Thoracic aorta (tissue), 2 donors: Measurements from ENCODE around the gene IQSEC3. TPM values are rescaled to one million over a fixed set of nuclear protein-coding genes. Genes with fewer than 3 reads are reported as not detected.

Source experiments
- ATAC-seq: fragments of 150-250 bp; one replicate; pipeline ENCODE4 v1.8.0; 2017; ENCODE audit warnings: low read depth; ENCODE audit not compliant: insufficient number of reproducible peaks, low FRiP score
- DNase-seq: peaks from one replicate; pipeline ENCODE4 v3.0.0-alpha.2; 2020; ENCODE audit warnings: low spot score
- H3K27ac ChIP-seq, 2 donors: fragments of 200-600 bp; sonication (generic); 1 replicate in 1 of 2; 2 replicates in 1 of 2; pipeline ENCODE4 v1.5.1; 2016; ENCODE audit warnings: mild to moderate bottlenecking in 2 of 2, moderate library complexity in 2 of 2
- H3K27me3 ChIP-seq: fragments of 200-600 bp; sonication (generic); replicated peaks from 2 replicates; pipeline ENCODE4 v1.6.0; 2016; ENCODE audit warnings: mild to moderate bottlenecking; ENCODE audit not compliant: insufficient read depth
- H3K36me3 ChIP-seq: fragments of 200-600 bp; sonication (generic); one replicate; pipeline ENCODE4 v1.5.1; 2016
- H3K4me1 ChIP-seq, 2 donors: fragments of 200-600 bp; sonication (generic); 1 replicate in 1 of 2; 2 replicates in 1 of 2; pipeline versions ENCODE4 v1.5.1 to v1.6.0; 2016; ENCODE audit warnings: low read depth in 2 of 2, mild to moderate bottlenecking in 1 of 2; ENCODE audit not compliant: control insufficient read depth in 1 of 2
- H3K4me3 ChIP-seq: fragments of 200-600 bp; sonication (generic); 2 replicates; pipeline ENCODE4 v1.5.1; 2016; ENCODE audit warnings: mild to moderate bottlenecking
- H3K9me3 ChIP-seq: fragments of 200-600 bp; sonication (generic); 2 replicates; pipeline ENCODE4 v1.5.1; 2016
- CTCF ChIP-seq: fragments of 200-600 bp; sonication (generic); IDR thresholded peaks from one replicate; pipeline ENCODE4 v1.5.1; 2019; ENCODE audit warnings: antibody characterized with exemption
- total RNA-seq, 2 donors: library from RNA; depleted of rRNA; stranded (reverse); fragments of >200 nt; gene quantifications; one replicate each; pipeline versions ENCODE4 v1.1.0 to v1.2.3, GENCODE V29; 2016

Gene IQSEC3
- total RNA-seq, 2 donors from 2014 or later = 1.1 to 1.3 TPM

DNA sequence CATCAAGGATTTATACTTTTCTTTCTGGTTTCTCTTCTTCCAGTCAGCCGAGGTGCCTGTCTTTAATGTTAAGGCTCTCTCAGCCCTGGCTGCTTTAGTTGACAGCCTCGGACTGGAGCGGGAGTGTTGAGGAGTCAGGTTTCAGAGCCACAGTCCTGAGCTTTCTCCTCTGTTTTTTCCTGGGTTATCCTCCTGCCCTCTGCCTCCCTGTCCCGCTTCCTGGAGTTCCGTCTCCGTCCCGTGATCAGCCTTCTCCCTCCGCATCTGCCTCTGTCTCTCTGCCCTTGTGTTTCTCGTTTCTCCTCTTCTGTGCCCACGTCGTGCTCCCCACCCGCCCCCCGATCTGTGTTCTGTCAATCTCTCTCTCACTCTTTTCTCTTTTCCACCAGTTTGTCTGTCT is 33.0 kb downstream of the IQSEC3 start:
- H3K27ac ChIP-seq = no peak overlapping the region
- TF ChIP-seq CTCF = no peak
- no peaks in the 10 kb centered on the region for H3K27me3 ChIP-seq
- no peaks in the 10 kb centered on the region for H3K9me3 ChIP-seq
- no peaks in the 10 kb centered on the region for H3K36me3 ChIP-seq
- H3K4me3 ChIP-seq = no peak overlapping the region
- H3K4me1 ChIP-seq = no peaks in the 10 kb centered on the region
- ATAC-seq (no peak), DNase-seq (no peak)

- ATAC-seq = no peak
- no peaks in the 10 kb centered on the region for H3K27me3 ChIP-seq
- TF ChIP-seq CTCF = no peak
Observed at GRCh38 chr12:101969-102878, 35.7 kb downstream of the IQSEC3 start.

GRCh38 chr12:102879-103168 is 36.3 kb downstream of the IQSEC3 start:
- Histone ChIP-seq H3K4me1 (no peaks in the 10 kb centered on the region), H3K9me3 (no peaks in the 10 kb centered on the region), H3K27ac (no peak overlapping the region), H3K27me3 (no peaks in the 10 kb centered on the region), H3K36me3 (no peaks in the 10 kb centered on the region), H3K4me3 (no peak overlapping the region)
- DNase-seq (no peak), ATAC-seq (no peak)
- TF ChIP-seq CTCF = no peak

More at GRCh38 chr12:101969-102878, 35.7 kb downstream of the IQSEC3 start:
- Histone ChIP-seq H3K4me3 (no peak overlapping the region), H3K4me1 (no peaks in the 10 kb centered on the region), H3K36me3 (no peaks in the 10 kb centered on the region), H3K27ac (no peak overlapping the region), H3K9me3 (no peaks in the 10 kb centered on the region)
- DNase-seq = no peak

DNA sequence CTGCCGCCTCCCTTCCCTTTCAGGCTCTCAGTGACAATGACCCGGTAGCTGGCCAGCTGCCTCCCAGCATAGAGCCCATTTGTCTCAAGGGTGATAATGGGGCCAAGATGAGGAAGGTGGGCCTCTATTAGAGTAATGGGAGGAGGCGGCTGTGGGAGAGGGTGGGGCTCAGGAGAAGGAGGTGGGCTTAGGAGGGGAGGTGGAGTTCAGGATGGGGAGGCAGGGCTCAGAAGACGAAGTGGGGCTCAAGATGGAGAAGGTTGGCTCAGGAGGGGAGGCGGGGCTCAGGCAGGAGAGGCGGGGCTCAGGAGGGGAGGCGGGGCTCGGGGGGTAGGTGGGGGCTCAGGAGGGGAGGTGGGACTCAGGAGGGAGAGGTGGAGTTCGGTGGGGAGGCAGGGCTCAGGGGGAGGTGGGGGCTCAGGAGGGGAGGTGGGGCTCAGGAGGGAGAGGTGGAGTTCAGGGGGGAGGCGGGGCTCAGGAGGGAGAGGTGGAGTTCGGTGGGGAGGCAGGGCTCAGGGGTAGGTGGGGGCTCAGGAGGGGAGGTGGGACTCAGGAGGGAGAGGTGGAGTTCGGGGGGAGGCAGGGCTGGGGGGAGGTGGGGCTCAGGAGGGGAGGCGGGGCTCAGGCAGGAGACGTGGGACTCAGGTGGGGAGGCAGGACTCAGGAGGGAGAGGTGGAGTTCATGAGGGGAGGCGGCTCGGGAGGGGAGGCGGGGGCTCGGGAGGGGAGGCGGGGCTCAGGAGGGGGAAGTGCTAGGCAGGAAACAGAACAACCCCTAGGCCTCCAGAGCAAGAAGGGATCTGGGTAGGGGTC is 36.8 kb downstream of the IQSEC3 start:
- DNase-seq (no peak), ATAC-seq (no peak)
- Histone ChIP-seq H3K27me3 (no peaks in the 10 kb centered on the region), H3K36me3 (no peaks in the 10 kb centered on the region), H3K9me3 (no peaks in the 10 kb centered on the region), H3K4me3 (no peak overlapping the region), H3K4me1 (no peaks in the 10 kb centered on the region), H3K27ac (no peak overlapping the region)
- TF ChIP-seq CTCF = no peak

DNA sequence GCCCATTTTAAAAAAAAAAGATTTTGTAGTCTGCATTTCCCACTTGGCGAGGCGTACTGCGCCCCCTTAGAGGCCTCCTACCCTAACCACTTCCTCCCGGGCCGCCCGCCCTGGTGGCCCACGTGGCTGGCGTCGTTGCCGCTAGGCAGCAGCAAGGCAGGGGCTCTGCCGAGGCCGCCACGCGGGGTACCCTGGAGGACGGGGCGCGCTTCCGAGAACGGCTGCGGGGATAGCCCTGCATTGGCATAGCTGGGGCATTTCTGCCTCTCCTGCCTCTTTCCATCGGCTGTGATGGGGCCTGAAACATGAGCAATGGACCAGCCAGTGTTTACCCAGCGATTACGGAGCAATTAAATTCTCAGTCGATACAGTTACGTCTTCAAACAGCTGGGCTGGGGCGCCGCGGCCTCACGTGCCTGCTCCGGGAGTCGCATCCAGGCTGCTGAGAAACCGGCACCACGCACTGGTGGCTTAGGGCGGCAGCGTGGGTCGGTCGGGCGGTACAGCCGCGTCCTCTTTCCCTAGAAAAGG is 38.0 kb downstream of the IQSEC3 start:
- no peaks in the 10 kb centered on the region for H3K27me3 ChIP-seq

More for the DNA sequence above, 38.0 kb downstream of the IQSEC3 start:
- H3K4me1 ChIP-seq = no peaks in the 10 kb centered on the region
- TF ChIP-seq CTCF = no peak
- no peaks in the 10 kb centered on the region for H3K9me3 ChIP-seq
- DNase-seq (no peak), ATAC-seq (no peak)
- no peak overlapping the region for H3K27ac ChIP-seq
- H3K4me3 ChIP-seq = no peak overlapping the region
- H3K36me3 ChIP-seq = no peaks in the 10 kb centered on the region
